ENCODE data around the gene GFOD2. TPM values are rescaled to one million over a fixed set of nuclear protein-coding genes. Genes with fewer than 3 reads are reported as not detected.

GFOD2 gene
- total and polyA plus RNA-seq, 2 of the 13 experiments (the other 11 are each of a cell fraction or from before 2014, with no cell fraction given): 11.1 to 17.2 TPM

DNA sequence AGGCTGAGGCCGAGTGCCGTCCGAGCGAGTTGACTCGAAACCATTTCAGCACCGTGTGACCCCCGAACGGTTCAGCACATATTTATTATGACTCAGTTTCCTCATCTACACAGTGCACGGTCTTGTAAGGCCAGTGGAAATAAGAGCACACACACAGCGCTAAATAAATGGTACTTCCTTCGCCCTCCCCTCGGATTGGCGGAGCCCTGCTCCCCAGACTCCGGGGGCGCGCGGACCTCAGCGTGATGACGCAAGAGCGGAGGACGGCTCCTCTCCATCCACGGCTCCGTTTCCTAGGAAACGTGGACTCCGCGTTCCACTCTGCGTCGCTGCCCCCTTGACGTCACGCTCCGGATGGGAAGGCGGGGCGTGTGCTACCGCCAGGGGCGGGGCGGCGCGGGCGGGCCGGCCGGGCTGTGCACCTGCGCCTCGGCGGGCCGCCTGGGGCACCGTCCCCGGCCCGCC lies 58.5 kb downstream of the GFOD2 start, which contains the start of gene PARD6A:
Gene PARD6A (plus strand): TSS at position 397 of the 465 bp plus-strand sequence. CDS start 79 bp downstream, outside the sequence.
- Histone ChIP-seq H3K9ac (ENCODE audit: insufficient read depth, low read depth, low read length) (peak within 1 kb of the TSS; percentile 87), H3K4me2 (ENCODE audit: low read depth, low read length) (peak within 1 kb of the TSS; percentile 94), H4K20me1 (ENCODE audit: insufficient read depth, low read length) (0 out of 2 replicates have a peak, but pooled peaks cover 3% of the 10 kb centered on the region), H3K79me2 (ENCODE audit: insufficient read depth, low read length) (peaks cover 11% of the 10 kb centered on the region), H3K4me1 (ENCODE audit: insufficient read depth, low read length) (peaks cover 21% of the 10 kb centered on the region), H3K27ac (ENCODE audit: extremely low read length, insufficient read depth, low read length) (peak within 1 kb of the TSS; percentile 87), H3K9me3 (ENCODE audit: low read length) (no peaks in the 10 kb centered on the region), H3K4me3 (replicated peaks in 1 of 3; ENCODE audit: insufficient read depth in 1 of 3, low read depth in 2 of 3, low read length in 3 of 3) (peak within 1 kb of the TSS; percentile 73 to 94 (median 93)), H3K36me3 (replicated peaks in 1 of 2; ENCODE audit: control insufficient read depth in 1 of 2, insufficient read depth in 2 of 2, low read length in 2 of 2) (peaks cover 6 to 13% of the 10 kb centered on the region in 2 experiments; a peak in 4 of 5 replicates), H3K27me3 (ENCODE audit: control insufficient read depth in 1 of 2, insufficient read depth in 2 of 2, low read length in 2 of 2) (no peaks in the 10 kb centered on the region; a peak in 1 of 5 replicates), H2AFZ (ENCODE audit: low read length) (peak within 1 kb of the TSS; percentile 83)
- intact Hi-C loops (cut with micrococcal nuclease; ENCODE audit: unreplicated experiment): no loop called here
- in situ Hi-C loops (cut with HindIII; ENCODE audit: extremely low pct_ligation_motif_present, low pct_unique_long_range_greater_than_20kb): loop anchor here (10.0 kb wide), 1 partner anchor 274 kb away; the partner anchor contains the start of genes CTRL and PSMB10
- DNase-seq (ENCODE audit: low spot score) (peak; percentile 94), ATAC-seq (peak; percentile 67), FAIRE-seq (peak; percentile 82)
- BruUV-seq (replicated peaks): no TSS peak
- ChIA-PET CTCF (ENCODE audit: low intra/inter-chr PET ratio, low total read pairs) (no interaction called here), POLR2A (interaction anchor here (0.6 to 2.0 kb wide), 22 partner anchors 9 to 425 kb away, joined by 3 to 14 read pairs (median 4); partner anchors contain the start of genes ATP6V0D1, CTCF, HSD11B2 and LCAT)
- 1% methylated on average over 26 of the region's 48 CpGs for WGBS (ENCODE audit: low lambda C conversion rate)
- TF ChIP-seq FOXA3 (CRISPR knock-in tag; IDR thresholded peaks at IDR 0.05) (peak; percentile 48; the same call in 1 of the 2 replicates), MED1 (CRISPR knock-in tag; IDR thresholded peaks at IDR 0.05) (0 out of 2 replicates have a peak, but pooled peaks have one; percentile 12), KAT7 (CRISPR knock-in tag; IDR thresholded peaks at IDR 0.05; ENCODE audit: borderline replicate concordance) (no peak), SP5 (CRISPR knock-in tag; IDR thresholded peaks at IDR 0.05; ENCODE audit: borderline replicate concordance, low read depth) (peak; percentile 37; the same call in 1 of the 2 replicates), NPAS2 (CRISPR knock-in tag; IDR thresholded peaks at IDR 0.05; ENCODE audit: borderline replicate concordance) (no peak), ZNF468 (CRISPR knock-in tag; IDR thresholded peaks at IDR 0.05) (peak; percentile 98), ZNF790 (CRISPR knock-in tag; IDR thresholded peaks at IDR 0.05; ENCODE audit: borderline replicate concordance) (no peak), RFXAP (CRISPR knock-in tag; IDR thresholded peaks at IDR 0.05; ENCODE audit: borderline replicate concordance) (no peak), MTF1 (CRISPR knock-in tag; IDR thresholded peaks at IDR 0.05) (no peak), ETV5 (CRISPR knock-in tag; IDR thresholded peaks at IDR 0.05; ENCODE audit: borderline replicate concordance) (peak; percentile 59; the same call in 1 of the 2 replicates)
- TF ChIP-seq, protein P1, sequence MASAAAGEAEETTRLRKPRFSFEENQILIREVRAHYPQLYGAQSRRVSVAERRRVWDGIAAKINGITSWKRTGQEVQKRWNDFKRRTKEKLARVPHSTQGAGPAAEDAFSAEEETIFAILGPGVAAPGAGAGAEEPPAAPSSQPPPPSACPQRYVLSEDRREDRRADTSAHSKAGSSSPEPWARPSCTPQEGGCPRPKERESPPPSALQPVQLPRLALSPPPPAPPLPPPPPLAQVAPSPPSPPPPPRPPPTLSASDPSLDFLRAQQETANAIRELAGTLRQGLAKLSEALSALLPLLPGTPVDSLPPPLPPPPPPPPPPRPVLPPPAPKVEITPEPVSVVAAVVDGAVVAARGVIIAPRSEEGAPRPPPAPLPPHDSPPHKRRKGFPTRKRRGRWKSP (CRISPR knock-in tag; IDR thresholded peaks at IDR 0.05): peak; percentile 72; the same call in 1 of the 2 replicates
- TF ChIP-seq, protein P2, sequence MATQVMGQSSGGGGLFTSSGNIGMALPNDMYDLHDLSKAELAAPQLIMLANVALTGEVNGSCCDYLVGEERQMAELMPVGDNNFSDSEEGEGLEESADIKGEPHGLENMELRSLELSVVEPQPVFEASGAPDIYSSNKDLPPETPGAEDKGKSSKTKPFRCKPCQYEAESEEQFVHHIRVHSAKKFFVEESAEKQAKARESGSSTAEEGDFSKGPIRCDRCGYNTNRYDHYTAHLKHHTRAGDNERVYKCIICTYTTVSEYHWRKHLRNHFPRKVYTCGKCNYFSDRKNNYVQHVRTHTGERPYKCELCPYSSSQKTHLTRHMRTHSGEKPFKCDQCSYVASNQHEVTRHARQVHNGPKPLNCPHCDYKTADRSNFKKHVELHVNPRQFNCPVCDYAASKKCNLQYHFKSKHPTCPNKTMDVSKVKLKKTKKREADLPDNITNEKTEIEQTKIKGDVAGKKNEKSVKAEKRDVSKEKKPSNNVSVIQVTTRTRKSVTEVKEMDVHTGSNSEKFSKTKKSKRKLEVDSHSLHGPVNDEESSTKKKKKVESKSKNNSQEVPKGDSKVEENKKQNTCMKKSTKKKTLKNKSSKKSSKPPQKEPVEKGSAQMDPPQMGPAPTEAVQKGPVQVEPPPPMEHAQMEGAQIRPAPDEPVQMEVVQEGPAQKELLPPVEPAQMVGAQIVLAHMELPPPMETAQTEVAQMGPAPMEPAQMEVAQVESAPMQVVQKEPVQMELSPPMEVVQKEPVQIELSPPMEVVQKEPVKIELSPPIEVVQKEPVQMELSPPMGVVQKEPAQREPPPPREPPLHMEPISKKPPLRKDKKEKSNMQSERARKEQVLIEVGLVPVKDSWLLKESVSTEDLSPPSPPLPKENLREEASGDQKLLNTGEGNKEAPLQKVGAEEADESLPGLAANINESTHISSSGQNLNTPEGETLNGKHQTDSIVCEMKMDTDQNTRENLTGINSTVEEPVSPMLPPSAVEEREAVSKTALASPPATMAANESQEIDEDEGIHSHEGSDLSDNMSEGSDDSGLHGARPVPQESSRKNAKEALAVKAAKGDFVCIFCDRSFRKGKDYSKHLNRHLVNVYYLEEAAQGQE (IDR thresholded peaks at IDR 0.05; ENCODE audit: borderline replicate concordance in 1 of 2, low read depth in 1 of 2, low read length in 2 of 2): 0 out of 4 replicates have a peak, but pooled peaks of 1 of the 2 experiments have one; percentile 9
- TF ChIP-seq, protein P3, sequence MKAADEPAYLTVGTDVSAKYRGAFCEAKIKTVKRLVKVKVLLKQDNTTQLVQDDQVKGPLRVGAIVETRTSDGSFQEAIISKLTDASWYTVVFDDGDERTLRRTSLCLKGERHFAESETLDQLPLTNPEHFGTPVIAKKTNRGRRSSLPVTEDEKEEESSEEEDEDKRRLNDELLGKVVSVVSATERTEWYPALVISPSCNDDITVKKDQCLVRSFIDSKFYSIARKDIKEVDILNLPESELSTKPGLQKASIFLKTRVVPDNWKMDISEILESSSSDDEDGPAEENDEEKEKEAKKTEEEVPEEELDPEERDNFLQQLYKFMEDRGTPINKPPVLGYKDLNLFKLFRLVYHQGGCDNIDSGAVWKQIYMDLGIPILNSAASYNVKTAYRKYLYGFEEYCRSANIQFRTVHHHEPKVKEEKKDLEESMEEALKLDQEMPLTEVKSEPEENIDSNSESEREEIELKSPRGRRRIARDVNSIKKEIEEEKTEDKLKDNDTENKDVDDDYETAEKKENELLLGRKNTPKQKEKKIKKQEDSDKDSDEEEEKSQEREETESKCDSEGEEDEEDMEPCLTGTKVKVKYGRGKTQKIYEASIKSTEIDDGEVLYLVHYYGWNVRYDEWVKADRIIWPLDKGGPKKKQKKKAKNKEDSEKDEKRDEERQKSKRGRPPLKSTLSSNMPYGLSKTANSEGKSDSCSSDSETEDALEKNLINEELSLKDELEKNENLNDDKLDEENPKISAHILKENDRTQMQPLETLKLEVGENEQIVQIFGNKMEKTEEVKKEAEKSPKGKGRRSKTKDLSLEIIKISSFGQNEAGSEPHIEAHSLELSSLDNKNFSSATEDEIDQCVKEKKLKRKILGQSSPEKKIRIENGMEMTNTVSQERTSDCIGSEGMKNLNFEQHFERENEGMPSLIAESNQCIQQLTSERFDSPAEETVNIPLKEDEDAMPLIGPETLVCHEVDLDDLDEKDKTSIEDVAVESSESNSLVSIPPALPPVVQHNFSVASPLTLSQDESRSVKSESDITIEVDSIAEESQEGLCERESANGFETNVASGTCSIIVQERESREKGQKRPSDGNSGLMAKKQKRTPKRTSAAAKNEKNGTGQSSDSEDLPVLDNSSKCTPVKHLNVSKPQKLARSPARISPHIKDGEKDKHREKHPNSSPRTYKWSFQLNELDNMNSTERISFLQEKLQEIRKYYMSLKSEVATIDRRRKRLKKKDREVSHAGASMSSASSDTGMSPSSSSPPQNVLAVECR (CRISPR knock-in tag; IDR thresholded peaks at IDR 0.05; ENCODE audit: borderline replicate concordance): peak; percentile 46; the same call in 1 of the 2 replicates
